ENCODE measurements around the gene CAMK2D.
"Not testable (repeated sequence)": the region's sequence is repeated elsewhere in the genome, so short reads cannot be mapped to it uniquely, and the experiment has no call there.

CAMK2D gene

GRCh38 chr4:113801882-113802281, 40.3 kb upstream of the CAMK2D start:
- Histone ChIP-seq H2BK5ac (ENCODE audit: low read length) (no peak overlapping the region), H3K27ac (replicated peaks; ENCODE audit: low read length) (no peak overlapping the region), H2AFZ (ENCODE audit: low read length) (no peak overlapping the region), H3K36me3 (replicated peaks in 1 of 2; ENCODE audit: control insufficient read depth in 2 of 2, insufficient read depth in 2 of 2, low read length in 2 of 2) (no peaks in the 10 kb centered on the region), H2AK5ac (ENCODE audit: low read depth, low read length) (no peak overlapping the region), H3K4me2 (ENCODE audit: insufficient read depth, low read length, poor library complexity, severe bottlenecking) (no peak overlapping the region), H3K18ac (ENCODE audit: low read length) (no peak overlapping the region), H3K4me3 (ENCODE audit: low read length in 2 of 2) (no peak overlapping the region), H3K23ac (ENCODE audit: low read depth, low read length, poor library complexity) (no peak overlapping the region), H2BK12ac (ENCODE audit: low read length) (no peak overlapping the region), H3K4me1 (ENCODE audit: control insufficient read depth in 2 of 2, insufficient read depth in 1 of 2, low read depth in 1 of 2, low read length in 2 of 2) (no peaks in the 10 kb centered on the region), H3K4ac (ENCODE audit: low read length) (no peak overlapping the region), H3K79me1 (ENCODE audit: low read depth, low read length) (no peaks in the 10 kb centered on the region), H2BK15ac (ENCODE audit: low read length) (no peak overlapping the region), H4K91ac (ENCODE audit: low read depth, low read length, poor library complexity) (no peak overlapping the region), H3K27me3 (ENCODE audit: control insufficient read depth in 3 of 3, insufficient read depth in 3 of 3, low read depth in 1 of 3, low read length in 3 of 3) (no peaks in the 10 kb centered on the region), H3K14ac (ENCODE audit: low read length) (no peak overlapping the region), H2BK120ac (ENCODE audit: low read depth, low read length) (no peak overlapping the region), H3K9me3 (replicated peaks in 1 of 2; ENCODE audit: control insufficient read depth in 2 of 2, insufficient read depth in 1 of 2, low read depth in 1 of 2, low read length in 2 of 2) (peaks cover 2 to 4% of the 10 kb centered on the region in 2 donors), H3K9ac (ENCODE audit: low read depth, low read length, poor library complexity) (no peak overlapping the region), H4K8ac (ENCODE audit: low read depth, low read length) (no peak overlapping the region)
- DNase-seq (ENCODE audit: low spot score), result no peak

GRCh38 chr4:113796381-113796780, 34.8 kb upstream of the CAMK2D start:
- not testable (repeated sequence) for H3K9ac ChIP-seq (ENCODE audit: low read depth, low read length, poor library complexity); H4K8ac ChIP-seq (ENCODE audit: low read depth, low read length); H3K14ac ChIP-seq (ENCODE audit: low read length); H3K18ac ChIP-seq (ENCODE audit: low read length); H3K79me1 ChIP-seq (ENCODE audit: low read depth, low read length); H3K27me3 ChIP-seq (ENCODE audit: control insufficient read depth in 3 of 3, insufficient read depth in 3 of 3, low read depth in 1 of 3, low read length in 3 of 3); H3K4ac ChIP-seq (ENCODE audit: low read length); H3K27ac ChIP-seq (replicated peaks; ENCODE audit: low read length); H3K23ac ChIP-seq (ENCODE audit: low read depth, low read length, poor library complexity); H3K4me3 ChIP-seq (ENCODE audit: low read length in 2 of 2); H3K9me3 ChIP-seq (replicated peaks in 1 of 2; ENCODE audit: control insufficient read depth in 2 of 2, insufficient read depth in 1 of 2, low read depth in 1 of 2, low read length in 2 of 2); H2AK5ac ChIP-seq (ENCODE audit: low read depth, low read length); H2AFZ ChIP-seq (ENCODE audit: low read length); H2BK15ac ChIP-seq (ENCODE audit: low read length); DNase-seq (ENCODE audit: low spot score); H2BK120ac ChIP-seq (ENCODE audit: low read depth, low read length); H3K4me1 ChIP-seq (ENCODE audit: control insufficient read depth in 2 of 2, insufficient read depth in 1 of 2, low read depth in 1 of 2, low read length in 2 of 2); H2BK12ac ChIP-seq (ENCODE audit: low read length); H4K91ac ChIP-seq (ENCODE audit: low read depth, low read length, poor library complexity); H3K36me3 ChIP-seq (replicated peaks in 1 of 2; ENCODE audit: control insufficient read depth in 2 of 2, insufficient read depth in 2 of 2, low read length in 2 of 2); H3K4me2 ChIP-seq (ENCODE audit: insufficient read depth, low read length, poor library complexity, severe bottlenecking); H2BK5ac ChIP-seq (ENCODE audit: low read length)
- WGBS, 2 donors (ENCODE audit: extremely low coverage in 2 of 2, insufficient read length in 2 of 2, insufficient replicate concordance in 1 of 2), result no CpG with 5 or more reads among the region's 24 CpGs

GRCh38 chr4:113790478-113790877, 28.9 kb upstream of the CAMK2D start:
- Histone ChIP-seq H4K8ac (ENCODE audit: low read depth, low read length) (no peak overlapping the region), H2AFZ (ENCODE audit: low read length) (no peak overlapping the region), H4K91ac (ENCODE audit: low read depth, low read length, poor library complexity) (no peak overlapping the region), H3K14ac (ENCODE audit: low read length) (no peak overlapping the region), H2AK5ac (ENCODE audit: low read depth, low read length) (no peak overlapping the region), H3K4me2 (ENCODE audit: insufficient read depth, low read length, poor library complexity, severe bottlenecking) (no peak overlapping the region), H3K4me1 (ENCODE audit: control insufficient read depth in 2 of 2, insufficient read depth in 1 of 2, low read depth in 1 of 2, low read length in 2 of 2) (no peaks in the 10 kb centered on the region), H3K27ac (replicated peaks; ENCODE audit: low read length) (no peak overlapping the region), H3K9ac (ENCODE audit: low read depth, low read length, poor library complexity) (no peak overlapping the region), H2BK12ac (ENCODE audit: low read length) (no peak overlapping the region), H3K4me3 (ENCODE audit: low read length in 2 of 2) (no peak overlapping the region), H3K36me3 (replicated peaks in 1 of 2; ENCODE audit: control insufficient read depth in 2 of 2, insufficient read depth in 2 of 2, low read length in 2 of 2) (no peaks in the 10 kb centered on the region), H2BK120ac (ENCODE audit: low read depth, low read length) (no peak overlapping the region), H3K79me1 (ENCODE audit: low read depth, low read length) (no peaks in the 10 kb centered on the region), H3K23ac (ENCODE audit: low read depth, low read length, poor library complexity) (no peak overlapping the region), H3K18ac (ENCODE audit: low read length) (no peak overlapping the region), H3K27me3 (ENCODE audit: control insufficient read depth in 3 of 3, insufficient read depth in 3 of 3, low read depth in 1 of 3, low read length in 3 of 3) (no peaks in the 10 kb centered on the region), H3K9me3 (replicated peaks in 1 of 2; ENCODE audit: control insufficient read depth in 2 of 2, insufficient read depth in 1 of 2, low read depth in 1 of 2, low read length in 2 of 2) (no peaks in the 10 kb centered on the region), H2BK5ac (ENCODE audit: low read length) (no peak overlapping the region), H2BK15ac (ENCODE audit: low read length) (no peak overlapping the region), H3K4ac (ENCODE audit: low read length) (no peak overlapping the region)
- no peak for DNase-seq (ENCODE audit: low spot score)
- no CpG with 5 or more reads among the region's 1 CpG for WGBS, 2 donors (ENCODE audit: extremely low coverage in 2 of 2, insufficient read length in 2 of 2, insufficient replicate concordance in 1 of 2)

- H2BK15ac ChIP-seq (ENCODE audit: low read length), result no peak overlapping the region
- H2BK12ac ChIP-seq (ENCODE audit: low read length), result no peak overlapping the region
- H3K27me3 ChIP-seq (ENCODE audit: control insufficient read depth in 3 of 3, insufficient read depth in 3 of 3, low read depth in 1 of 3, low read length in 3 of 3), result no peaks in the 10 kb centered on the region
- H2BK120ac ChIP-seq (ENCODE audit: low read depth, low read length), result no peak overlapping the region
- H3K23ac ChIP-seq (ENCODE audit: low read depth, low read length, poor library complexity), result no peak overlapping the region
- no peak for DNase-seq (ENCODE audit: low spot score)
- H2AK5ac ChIP-seq (ENCODE audit: low read depth, low read length), result no peak overlapping the region
- no peak overlapping the region for H3K14ac ChIP-seq (ENCODE audit: low read length)
- no peak overlapping the region for H2BK5ac ChIP-seq (ENCODE audit: low read length)
- H2AFZ ChIP-seq (ENCODE audit: low read length), result no peak overlapping the region
- H3K9ac ChIP-seq (ENCODE audit: low read depth, low read length, poor library complexity), result no peak overlapping the region
- H3K79me1 ChIP-seq (ENCODE audit: low read depth, low read length), result no peaks in the 10 kb centered on the region
- no peak overlapping the region for H3K27ac ChIP-seq (replicated peaks; ENCODE audit: low read length)
- no peaks in the 10 kb centered on the region for H3K9me3 ChIP-seq (replicated peaks in 1 of 2; ENCODE audit: control insufficient read depth in 2 of 2, insufficient read depth in 1 of 2, low read depth in 1 of 2, low read length in 2 of 2)
- no peak overlapping the region for H3K4ac ChIP-seq (ENCODE audit: low read length)
- no peak overlapping the region for H3K4me3 ChIP-seq (ENCODE audit: low read length in 2 of 2)
- H4K8ac ChIP-seq (ENCODE audit: low read depth, low read length), result no peak overlapping the region
- H4K91ac ChIP-seq (ENCODE audit: low read depth, low read length, poor library complexity), result no peak overlapping the region
- no peaks in the 10 kb centered on the region for H3K36me3 ChIP-seq (replicated peaks in 1 of 2; ENCODE audit: control insufficient read depth in 2 of 2, insufficient read depth in 2 of 2, low read length in 2 of 2)
- H3K4me1 ChIP-seq (ENCODE audit: control insufficient read depth in 2 of 2, insufficient read depth in 1 of 2, low read depth in 1 of 2, low read length in 2 of 2), result no peaks in the 10 kb centered on the region
- H3K18ac ChIP-seq (ENCODE audit: low read length), result no peak overlapping the region
- H3K4me2 ChIP-seq (ENCODE audit: insufficient read depth, low read length, poor library complexity, severe bottlenecking), result no peak overlapping the region
Measured at GRCh38 chr4:113788888-113789287, 27.4 kb upstream of the CAMK2D start.
